HG03095 (cell line): ENCODE measurements around the gene MRPL37.
A peak's percentile ranks its signal among the peaks of the same experiment; 100 is the strongest.
"Not testable (repeated sequence)": the region's sequence is repeated elsewhere in the genome, so short reads cannot be mapped to it uniquely, and the experiment has no call there.

Experiments used
- ATAC-seq: cut with Tn5 transposase; IDR thresholded peaks from one replicate; pipeline ENCODE4 v1.9.1; 2021; ENCODE audit warnings: moderate library complexity; ENCODE audit not compliant: unreplicated experiment

MRPL37 gene

DNA sequence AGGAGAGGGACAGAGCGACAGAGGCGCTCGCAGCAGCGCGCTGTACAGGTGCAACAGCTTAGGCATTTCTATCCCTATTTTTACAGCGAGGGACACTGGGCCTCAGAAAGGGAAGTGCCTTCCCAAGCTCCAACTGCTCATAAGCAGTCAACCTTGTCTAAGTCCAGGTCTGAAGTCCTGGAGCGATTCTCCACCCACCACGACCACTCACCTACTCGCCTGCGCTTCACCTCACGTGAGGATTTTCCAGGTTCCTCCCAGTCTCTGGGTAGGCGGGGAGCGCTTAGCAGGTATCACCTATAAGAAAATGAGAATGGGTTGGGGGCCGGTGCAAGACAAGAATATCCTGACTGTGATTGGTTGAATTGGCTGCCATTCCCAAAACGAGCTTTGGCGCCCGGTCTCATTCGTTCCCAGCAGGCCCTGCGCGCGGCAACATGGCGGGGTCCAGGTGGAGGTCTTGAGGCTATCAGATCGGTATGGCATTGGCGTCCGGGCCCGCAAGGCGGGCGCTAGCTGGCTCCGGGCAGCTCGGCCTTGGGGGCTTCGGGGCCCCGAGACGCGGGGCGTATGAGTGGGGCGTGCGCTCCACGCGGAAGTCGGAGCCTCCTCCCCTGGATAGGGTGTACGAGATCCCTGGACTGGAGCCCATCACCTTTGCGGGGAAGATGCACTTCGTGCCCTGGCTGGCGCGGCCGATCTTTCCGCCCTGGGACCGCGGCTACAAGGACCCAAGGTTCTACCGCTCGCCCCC is at the start of gene MRPL37, which contains the start of gene CYB5RL:
MRPL37 (plus strand) TSS at position 403 of the 754 bp plus-strand sequence; CDS start at position 480, 77 bp downstream.
CYB5RL (minus strand) TSS at position 266 of the 754 bp plus-strand sequence. CDS start 4,414 bp downstream, outside the sequence.
- peak; percentile 93 for ATAC-seq

DNA sequence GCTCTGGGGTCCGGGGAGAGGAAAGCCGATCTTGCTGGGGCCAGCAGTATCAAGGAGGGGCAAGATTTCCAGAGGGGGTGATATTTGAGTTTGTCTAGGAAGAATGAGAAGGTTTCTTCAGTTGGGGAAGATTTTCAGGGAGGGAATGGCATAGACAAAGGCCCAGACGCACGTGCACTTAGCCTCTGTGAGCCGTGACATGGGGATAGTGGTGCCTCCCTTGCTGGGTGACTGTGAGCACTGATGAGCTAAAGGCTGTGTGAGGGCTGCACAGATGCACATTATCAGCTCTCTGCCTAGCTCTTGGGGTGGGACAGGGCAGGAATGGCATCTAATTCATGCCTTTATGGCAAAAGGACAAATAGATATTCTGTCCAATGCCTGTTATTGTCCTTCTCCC is 49.0 kb upstream of the MRPL37 start:
- ATAC-seq = no peak

DNA sequence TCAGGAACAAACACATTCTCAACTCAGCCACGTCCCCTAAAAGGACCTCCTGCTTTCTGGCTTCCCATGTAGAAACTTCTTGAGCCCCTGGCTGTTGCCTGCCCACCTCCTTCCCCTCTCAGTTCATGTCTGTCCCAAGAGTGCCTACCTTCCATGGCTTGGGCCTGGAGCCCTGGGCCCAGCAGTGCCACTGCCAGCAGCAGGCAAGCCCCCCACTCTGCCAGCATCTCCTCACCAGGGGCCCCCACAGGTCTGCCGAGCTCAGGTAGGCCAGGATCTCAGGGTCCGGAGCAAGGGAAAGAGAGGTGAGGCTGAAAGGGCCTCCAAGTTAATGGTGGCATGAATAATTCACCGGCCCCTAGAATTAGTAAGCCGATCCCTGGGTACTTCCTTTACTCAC is 47.3 kb upstream of the MRPL37 start, which contains the start of gene CDCP2:
CDCP2 (minus strand) TSS at position 305 of the 400 bp plus-strand sequence; CDS start at position 227, 78 bp downstream.
- ATAC-seq = no peak

DNA sequence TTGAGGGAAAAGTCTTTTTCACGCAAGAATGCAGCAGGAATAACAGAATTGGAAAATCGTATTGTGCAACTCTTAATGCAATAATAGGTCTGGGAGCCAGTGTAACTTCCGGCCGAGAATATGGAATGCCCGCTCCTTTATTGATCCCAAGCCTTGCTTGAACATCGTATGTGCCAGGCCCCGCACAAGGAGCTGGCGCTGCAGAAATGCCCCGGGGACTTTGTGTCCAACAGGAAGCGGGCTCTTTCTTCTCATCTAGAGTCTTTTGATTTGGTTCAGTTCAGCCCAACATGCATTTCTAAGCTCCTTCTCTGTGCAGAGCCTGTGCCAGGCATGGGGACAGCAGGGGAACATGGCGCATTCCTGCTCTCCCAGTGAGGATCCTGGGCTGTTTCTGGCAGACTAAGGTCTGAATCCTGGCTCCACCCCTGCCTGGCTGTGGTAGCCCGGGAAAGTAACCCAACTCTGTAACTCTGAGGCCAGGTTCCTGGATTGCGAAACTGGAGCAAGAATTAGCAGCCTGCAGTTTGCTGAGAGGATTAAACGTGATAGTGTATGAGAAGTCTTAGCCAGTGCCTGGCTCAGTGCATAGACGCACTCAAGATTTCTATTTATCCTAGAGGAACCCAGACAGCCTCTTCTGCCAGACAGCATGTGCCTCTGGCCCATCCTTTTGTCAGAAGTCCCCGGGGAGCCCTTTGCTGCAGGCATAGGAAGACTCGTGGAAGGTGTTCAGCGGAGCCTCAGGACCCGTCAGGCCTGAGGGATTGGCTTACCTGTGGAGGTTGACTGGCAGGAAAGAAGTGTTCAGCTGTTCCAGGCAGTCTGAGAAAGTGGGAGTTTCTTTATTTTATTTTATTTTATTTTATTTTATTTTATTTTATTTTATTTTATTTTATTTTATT is 46.2 kb upstream of the MRPL37 start:
- ATAC-seq = no peak

DNA sequence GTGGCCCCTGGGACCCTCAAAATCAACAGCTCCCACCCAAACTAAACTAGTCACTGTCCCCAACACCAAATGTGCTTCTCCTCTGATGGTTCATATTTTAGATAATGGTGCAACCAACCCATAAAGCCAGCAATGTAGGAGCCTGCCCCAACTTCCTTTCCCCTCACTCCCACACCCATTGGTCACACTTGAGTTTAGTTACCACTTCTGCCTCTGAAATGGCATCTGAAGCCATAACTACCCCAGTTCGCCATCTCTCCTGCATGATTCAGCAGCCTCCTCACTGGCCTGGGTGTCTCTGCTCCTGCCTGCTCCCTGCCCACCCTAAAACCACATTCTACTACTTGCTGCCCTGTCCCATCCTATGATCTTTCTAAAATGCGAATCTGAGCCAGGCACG is 43.8 kb upstream of the MRPL37 start:
- ATAC-seq = no peak

DNA sequence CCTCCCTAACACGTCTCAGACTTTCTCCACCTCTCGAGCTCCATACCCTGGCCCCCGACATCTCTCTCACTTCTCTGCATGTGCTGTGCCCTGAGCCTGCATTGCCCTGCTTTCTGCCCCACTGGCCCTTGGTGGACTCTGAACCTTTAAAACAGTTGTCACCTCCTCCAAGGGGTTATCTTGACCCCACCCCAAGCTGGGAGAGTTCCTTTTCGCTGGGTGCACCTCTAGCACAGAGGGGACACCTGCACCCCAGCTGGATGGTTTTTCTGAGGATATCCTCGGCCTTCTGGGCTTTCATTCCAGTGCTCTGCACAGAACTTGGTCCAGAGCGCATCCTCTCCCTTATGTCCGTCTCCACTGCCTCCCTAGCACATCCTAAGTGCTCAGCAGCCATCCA is 43.0 kb upstream of the MRPL37 start:
- no peak for ATAC-seq

DNA sequence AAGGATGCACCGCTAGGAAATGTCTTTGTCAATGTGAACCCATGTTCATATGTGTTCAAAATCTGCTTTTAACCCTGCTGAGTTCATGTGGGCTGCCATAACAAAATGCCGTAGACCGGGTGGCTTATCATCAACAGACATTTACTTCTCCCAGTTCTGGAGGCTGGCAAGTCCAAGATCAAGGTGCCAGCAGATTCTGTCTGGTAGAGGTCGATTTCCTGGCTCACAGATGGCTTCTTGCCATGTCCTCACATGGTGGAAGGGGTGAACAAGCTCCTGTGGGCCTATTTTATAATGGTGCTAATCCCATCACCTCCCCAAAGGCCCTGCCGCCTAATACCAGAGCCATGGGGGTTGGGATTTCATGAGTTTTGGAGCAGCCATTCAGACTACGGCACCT is 42.6 kb upstream of the MRPL37 start:
- ATAC-seq = no peak

DNA sequence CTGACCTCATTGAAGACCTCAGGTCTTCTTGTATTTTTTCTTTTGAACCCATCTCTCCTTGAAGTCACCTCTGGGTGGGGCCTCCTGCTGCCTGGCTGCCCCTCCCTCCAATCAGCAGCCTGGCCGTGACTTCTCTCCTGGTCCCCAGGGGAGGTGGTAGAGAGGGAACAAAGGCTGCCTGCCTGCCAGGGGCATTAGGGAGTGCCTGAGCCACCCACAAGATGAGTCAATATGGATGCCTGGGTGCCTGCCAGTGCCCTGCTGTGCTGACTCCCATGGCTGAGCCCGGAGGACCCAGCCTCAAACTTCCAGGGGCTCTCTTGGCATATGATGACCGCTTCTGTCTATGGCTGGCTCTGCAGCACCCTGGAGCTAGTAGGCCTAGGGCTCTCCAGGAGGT is 41.9 kb upstream of the MRPL37 start:
- no peak for ATAC-seq

DNA sequence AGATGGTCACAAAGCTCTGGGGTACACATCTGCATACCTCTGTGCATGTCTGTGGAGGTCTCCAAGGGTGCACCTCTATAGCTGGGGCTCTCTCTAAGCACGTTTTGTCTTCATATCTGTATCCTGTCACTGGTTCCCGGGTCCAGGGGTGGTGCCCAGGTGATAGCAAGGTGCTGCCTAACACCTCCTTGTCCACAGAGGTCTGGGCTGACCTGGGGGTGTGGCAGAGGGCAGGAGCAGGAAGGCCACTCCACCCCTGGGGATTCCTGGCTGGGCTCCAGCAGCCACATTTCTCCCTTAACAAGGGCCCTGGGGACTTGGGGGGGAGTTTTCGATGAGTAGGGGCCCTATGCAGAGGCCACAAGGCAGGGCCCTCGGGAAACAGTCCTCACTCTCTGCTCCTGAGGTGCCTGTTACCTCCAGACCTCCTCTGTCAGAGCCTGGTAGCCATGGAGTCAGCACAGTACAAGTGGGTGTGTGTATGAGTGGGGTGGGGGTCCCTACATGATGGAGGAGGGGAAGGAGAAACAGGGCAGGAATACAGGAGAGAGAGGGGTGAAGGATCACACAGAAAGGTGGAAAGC is 40.1 kb upstream of the MRPL37 start:
- ATAC-seq = no peak

DNA sequence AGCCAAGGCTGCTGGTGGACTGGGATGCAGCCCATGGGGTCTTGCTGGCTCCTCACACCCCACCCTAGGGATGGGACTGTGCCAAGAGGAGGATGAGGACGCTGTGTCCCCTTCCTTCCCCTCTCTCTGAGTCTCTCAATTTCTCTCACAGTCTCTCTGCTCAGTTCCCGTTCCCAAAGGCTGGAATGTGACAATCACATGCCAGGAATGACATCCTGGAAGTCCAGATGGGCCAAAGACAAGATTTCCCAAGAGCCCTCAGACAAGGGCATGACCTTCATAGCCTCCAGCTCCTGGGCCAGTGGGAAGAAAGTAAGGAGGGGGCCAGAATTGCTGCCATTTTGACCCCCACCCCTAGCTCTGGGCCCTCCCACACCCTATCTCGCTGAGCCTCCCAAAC is 39.6 kb upstream of the MRPL37 start:
- no peak for ATAC-seq

DNA sequence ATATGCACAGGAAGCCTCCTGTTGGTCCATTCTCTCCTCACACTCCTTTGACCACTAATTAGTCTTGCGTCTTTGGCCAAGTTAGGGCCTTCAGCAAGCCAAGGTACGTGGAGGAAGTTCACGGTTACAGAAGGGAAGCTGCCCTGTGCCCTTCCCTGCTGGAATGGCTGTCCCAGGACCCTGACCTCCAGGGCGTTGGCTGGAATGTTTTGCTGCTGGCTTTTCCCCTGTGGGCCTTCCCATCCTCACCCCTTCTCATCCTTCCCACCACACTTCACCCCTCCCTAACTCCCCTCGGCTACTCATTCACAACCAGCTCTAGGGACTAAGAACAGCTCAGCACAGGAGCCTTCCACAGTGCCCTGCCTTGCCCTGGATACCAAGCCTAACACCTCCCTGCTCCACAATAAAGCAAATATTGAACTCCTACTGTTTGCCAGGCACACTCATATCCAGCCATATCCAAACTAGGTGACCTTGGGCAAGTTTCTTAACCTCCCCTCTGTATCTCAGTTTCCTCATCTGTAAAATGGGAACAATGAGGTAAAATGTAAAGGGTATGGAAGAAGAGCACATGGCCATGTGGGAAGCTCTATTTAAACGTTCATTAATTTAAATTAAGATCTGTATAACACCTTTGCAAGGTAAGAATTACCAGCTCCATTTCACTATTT is 38.3 kb upstream of the MRPL37 start:
- no peak for ATAC-seq

DNA sequence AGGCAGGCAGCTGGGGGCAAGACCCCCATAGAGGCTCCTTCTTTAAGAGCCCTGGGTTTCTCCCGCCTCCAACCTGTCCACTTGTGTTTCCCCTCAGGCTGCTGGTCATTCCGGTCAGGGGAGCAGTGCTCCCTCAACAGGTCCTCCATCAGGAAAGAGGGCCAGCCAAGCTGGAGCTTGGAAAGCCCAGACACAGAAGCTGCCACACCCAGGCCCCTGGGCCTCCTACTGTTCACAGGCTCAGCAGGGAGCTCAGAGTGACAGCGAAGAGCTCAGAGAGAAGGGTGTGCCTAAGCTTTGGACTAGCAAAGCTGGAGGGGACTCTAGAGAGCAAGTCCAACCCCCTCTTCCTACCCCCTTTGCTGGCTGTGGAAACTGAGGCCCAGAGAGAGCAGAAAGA is 36.9 kb upstream of the MRPL37 start:
- no peak for ATAC-seq

DNA sequence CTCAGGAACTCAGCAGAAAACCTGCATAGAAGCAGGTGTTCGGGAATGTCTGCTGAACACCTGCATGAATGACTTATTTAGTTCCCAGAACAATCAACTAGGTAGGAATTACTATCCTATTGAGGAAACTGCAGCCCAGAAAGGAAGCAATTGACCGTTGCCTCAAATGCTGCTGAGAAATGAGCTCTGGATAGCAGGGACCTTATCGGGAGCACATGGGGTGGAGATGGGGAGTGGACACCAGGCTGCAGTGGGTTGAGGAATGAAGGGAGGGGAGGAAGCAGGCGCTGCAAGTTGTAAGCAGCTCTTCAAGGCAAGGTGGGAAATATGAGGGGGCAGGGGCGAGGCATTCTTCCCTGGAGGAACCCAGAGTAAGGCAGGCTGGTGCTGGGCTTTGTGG is 36.4 kb upstream of the MRPL37 start:
- ATAC-seq = no peak

DNA sequence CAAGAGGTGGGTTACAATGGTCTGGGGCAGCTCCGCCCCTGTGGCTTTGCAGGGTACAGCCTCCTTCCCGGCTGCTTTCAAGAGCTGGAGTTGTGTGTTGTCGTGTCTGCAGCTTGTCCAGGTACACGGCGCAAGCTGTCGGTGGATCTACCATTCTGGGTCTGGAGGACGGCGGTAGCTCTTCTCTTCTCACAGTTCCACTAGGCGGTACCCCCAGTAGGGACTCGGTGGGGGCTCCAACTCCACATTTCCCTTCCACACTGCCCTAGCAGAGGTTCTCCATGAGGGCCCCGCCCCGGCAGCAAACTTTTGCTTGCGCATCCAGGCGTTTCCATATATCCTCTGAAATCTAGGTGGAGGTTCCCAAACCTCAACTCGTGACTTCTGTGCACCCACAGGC is 34.8 kb upstream of the MRPL37 start:
- no peak for ATAC-seq

DNA sequence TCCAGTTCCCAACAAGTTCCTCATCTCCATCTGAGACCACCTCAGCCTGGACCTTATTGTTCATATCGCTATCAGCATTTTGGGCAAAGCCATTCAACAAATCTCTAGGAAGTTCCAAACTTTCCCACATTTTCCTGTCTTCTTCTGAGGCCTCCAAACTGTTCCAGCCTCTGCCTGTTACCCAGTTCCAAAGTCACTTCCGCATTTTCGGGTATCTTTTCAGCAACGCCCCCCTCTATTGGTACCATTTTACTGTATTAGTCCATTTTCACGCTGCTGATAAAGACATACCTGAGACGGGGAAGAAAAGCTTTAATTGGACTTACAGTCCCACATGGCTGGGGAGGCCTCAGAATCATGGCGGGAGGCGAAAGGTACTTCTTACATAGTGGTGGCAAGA is 33.6 kb upstream of the MRPL37 start:
- ATAC-seq = not testable (repeated sequence)

DNA sequence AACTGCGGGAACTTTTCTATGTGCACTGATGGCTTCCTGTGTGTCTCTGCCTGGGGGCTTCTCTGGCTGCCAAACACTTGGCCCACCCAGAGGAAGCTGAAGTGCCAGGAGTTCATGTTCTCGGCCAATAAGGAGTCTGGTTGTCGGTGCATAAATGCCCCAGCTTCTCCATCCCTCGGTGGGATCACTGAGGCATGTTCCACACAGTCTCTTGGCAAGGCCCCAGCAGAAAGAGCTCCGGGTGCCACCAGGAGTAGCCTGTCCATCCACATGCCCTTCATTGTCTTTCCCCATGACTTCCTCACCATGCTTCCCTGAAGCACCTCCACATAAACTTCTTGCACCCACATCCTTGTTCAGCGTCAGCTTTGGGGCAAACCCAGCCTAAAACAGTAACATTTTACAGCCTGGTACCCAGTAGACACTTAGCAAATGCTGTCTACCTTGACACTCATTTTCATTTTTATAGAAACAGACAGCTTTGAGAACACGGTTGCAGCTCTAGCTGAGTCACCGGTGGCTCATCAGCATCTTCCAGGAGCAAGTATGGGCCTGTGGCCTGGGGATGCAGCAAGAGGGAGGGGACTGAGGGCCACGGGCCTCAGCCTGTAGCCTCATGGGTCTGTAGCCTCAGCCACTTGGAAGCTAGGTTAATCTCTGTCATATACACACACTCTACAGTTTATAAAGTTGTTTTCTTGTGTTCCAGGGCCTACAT is 32.4 kb upstream of the MRPL37 start:
- no peak for ATAC-seq

DNA sequence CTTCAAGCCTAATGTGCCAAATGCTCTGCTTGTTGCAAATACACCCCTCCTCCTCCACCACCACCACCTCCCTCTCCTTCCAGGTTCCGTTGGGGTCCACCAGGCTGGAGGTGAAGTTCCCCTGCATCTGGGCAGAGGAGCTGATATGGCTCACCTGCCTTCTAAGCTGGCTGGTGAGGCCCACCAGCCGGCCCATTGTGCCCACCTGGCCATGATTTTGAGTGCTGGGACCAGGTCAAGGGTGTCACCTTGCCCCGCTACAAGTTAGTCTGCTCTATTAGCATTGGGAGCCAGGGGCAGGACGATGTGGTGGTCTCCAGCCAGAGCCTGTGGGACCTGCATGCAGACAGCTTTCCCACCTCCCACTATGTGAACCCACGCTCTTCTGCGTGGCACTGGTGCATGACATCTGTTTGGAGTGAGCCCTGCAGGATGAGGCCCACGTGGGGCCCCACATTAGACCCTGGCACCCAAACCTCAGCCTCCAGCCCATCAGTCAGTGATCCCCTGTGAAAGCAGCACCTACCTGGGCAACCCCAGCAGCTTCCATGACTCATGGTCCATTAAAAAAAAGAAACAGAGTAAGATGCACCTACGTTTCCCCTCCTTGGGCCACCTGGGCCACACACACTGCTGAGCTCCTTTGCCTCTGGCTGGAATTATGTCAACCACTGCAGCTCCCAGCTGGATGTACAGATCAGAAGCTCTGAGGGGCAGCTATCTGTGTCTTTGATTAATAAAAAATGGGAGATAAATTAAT is 31.6 kb upstream of the MRPL37 start:
- ATAC-seq = no peak

DNA sequence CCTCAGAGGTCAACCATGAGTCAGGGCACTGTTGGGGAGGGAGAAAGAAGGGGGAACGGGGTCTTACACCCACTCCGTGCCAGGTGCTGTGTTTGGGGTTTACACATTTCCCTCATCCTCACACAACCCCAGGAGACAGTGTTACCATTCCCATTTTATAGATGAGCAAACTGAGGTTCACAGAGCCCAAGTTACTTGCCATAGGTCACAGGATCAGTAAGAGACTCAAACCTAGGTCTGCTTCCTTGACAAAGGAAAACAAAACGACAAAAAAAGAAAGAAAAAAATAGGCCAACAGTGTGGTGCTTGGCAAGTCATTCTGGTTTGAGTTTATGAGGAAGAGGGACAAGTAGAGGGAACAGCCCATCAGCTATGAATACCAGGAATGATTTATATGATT is 30.9 kb upstream of the MRPL37 start:
- no peak for ATAC-seq

DNA sequence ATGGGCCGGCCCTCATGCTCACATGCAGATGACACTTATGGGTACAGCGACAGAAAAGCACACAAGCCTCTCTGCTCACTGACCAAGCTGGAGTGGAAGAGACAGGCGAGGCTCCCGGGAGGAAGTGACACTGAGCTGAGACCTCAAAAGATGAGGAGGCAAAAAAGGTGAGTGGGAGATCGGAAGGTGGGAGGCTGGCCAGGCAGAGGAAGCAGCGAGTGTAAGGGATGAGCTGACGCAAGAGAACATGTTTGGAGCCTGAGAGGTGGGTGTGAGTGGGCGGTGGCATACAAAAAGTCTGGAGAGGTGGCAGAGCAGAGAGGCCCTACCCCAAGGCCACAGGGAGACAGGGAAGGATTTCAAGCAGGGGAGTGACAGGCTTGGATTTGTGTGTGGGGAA is 29.0 kb upstream of the MRPL37 start:
- ATAC-seq = no peak

DNA sequence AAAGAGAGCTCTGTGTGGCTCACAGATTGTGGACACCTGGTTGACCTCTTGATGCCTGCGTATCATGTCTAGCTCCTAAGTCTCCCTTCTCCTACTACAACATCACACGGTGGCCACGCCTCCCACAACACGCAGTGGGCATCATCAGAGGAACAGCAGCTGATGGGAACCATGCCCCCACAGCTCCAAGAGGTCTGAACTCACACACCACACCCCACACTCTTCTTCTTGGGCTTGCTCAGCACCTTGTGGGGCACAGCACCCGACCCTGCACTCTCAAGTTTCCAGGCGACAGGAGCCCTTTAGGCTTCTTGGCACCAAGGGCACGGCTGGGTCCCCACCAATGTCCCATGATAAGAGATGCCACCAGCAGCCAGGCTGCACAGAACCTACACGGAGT is 28.4 kb upstream of the MRPL37 start:
- no peak for ATAC-seq
